Brain microvascular endothelial cell (primary cell): ENCODE data around the gene ZCCHC24.

ENCODE experiments used
- DNase-seq: peaks from one replicate; pipeline ENCODE4 v3.0.0-alpha.2; 2020
- H3K27ac ChIP-seq: fragments of 250-450 bp; sonication (Bioruptor Pico); 2 replicates; pipeline ENCODE4 v1.5.1; 2020; ENCODE audit warnings: mild to moderate bottlenecking, moderate library complexity
- H3K27me3 ChIP-seq: fragments of 250-450 bp; sonication (Bioruptor Pico); replicated peaks from 2 replicates; pipeline ENCODE4 v1.5.1; 2020; ENCODE audit warnings: mild to moderate bottlenecking
- H3K36me3 ChIP-seq: fragments of 250-450 bp; sonication (Bioruptor Pico); replicated peaks from 2 replicates; pipeline ENCODE4 v1.5.1; 2020; ENCODE audit warnings: mild to moderate bottlenecking
- H3K4me3 ChIP-seq: 2 replicates; pipeline ENCODE4 v1.5.1; 2011; ENCODE audit warnings: low read depth, mild to moderate bottlenecking, control low read depth, low read length, moderate library complexity
- in situ Hi-C: cut with HindIII; loops from 2 replicates; pipeline ENCODE4 v1.10.0; 2017; ENCODE audit warnings: low sequenced_read_pairs, low pct_ligation_motif_present
- TF ChIP-seq, protein P1 (sequence below): IDR thresholded peaks from 2 replicates; pipeline ENCODE4 v1.5.1; 2011; ENCODE audit warnings: low read depth, mild to moderate bottlenecking, moderate library complexity, low read length, control low read depth, inconsistent platforms; ENCODE audit errors: missing control alignments

ZCCHC24 gene

DNA sequence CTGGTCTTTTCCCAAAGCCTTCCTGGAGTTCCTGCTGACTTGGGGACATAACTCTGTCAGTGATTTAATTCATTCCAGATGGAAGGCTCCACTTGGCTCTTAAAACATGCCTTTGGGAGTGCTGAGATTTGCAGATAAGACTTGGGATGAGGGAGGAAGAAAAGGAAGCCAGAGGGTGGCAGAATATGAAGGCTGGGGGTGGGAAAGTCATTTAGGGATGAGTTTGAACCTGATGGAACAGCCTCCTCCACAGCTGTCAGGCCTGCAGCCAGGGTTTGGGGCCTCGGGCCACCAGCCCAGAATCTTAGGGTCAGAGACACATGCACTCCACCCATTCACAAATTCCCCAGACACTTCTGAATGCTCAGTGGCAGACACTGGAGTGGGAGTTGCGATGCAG, 38.5 kb upstream of the ZCCHC24 start:
- no peak for DNase-seq
- in situ Hi-C loops = no loop called here
- H3K27me3 ChIP-seq = no peaks in the 10 kb centered on the region
- H3K4me3 ChIP-seq = no peak overlapping the region
- H3K36me3 ChIP-seq = no peaks in the 10 kb centered on the region
- TF ChIP-seq, protein P1, sequence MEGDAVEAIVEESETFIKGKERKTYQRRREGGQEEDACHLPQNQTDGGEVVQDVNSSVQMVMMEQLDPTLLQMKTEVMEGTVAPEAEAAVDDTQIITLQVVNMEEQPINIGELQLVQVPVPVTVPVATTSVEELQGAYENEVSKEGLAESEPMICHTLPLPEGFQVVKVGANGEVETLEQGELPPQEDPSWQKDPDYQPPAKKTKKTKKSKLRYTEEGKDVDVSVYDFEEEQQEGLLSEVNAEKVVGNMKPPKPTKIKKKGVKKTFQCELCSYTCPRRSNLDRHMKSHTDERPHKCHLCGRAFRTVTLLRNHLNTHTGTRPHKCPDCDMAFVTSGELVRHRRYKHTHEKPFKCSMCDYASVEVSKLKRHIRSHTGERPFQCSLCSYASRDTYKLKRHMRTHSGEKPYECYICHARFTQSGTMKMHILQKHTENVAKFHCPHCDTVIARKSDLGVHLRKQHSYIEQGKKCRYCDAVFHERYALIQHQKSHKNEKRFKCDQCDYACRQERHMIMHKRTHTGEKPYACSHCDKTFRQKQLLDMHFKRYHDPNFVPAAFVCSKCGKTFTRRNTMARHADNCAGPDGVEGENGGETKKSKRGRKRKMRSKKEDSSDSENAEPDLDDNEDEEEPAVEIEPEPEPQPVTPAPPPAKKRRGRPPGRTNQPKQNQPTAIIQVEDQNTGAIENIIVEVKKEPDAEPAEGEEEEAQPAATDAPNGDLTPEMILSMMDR = no peak
- H3K27ac ChIP-seq = no peak overlapping the region

DNA sequence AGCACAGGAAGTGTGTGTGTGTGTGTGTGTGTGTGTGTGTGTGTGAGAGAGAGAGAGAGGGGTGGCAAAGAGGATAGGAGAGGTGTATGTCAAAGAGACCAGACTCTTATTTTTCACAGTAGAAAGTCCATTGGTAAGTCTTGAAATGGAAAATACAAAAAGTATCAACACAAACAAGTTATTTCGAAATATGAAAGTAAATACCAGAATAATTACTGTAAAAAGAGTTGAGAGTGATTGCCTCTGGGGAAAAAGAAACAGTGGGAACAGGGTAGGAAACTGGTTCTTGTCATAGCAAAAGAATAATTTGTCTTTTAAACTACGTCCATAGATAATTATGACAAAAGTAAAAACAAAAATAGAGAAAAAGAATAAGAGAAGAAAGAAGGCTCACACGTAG, 37.9 kb upstream of the ZCCHC24 start:
- in situ Hi-C loops = no loop called here
- no peak overlapping the region for H3K4me3 ChIP-seq
- H3K27me3 ChIP-seq = no peaks in the 10 kb centered on the region
- no peaks in the 10 kb centered on the region for H3K36me3 ChIP-seq
- no peak overlapping the region for H3K27ac ChIP-seq
- no peak for DNase-seq
- TF ChIP-seq, protein P1 = no peak

DNA sequence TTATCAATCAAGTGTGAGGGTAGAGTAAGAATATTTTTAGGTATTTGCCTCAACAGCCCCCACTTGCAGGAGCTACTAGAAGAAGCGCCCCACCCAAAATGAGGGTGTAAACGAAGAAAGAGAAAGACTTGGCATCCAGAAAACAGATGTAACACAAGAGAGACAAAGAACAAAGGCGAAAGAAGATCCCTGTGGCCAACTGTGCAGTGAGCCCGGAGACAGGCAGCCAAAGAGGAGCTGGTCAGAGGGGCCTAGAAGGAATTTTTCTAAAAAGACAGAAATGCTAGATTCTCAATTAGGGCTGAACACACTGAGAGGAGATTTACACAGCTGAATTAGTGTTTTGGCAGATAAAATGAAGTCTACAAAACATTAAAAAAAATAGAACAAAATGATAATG, 37.3 kb upstream of the ZCCHC24 start:
- no peak for DNase-seq
- in situ Hi-C loops = no loop called here

DNA sequence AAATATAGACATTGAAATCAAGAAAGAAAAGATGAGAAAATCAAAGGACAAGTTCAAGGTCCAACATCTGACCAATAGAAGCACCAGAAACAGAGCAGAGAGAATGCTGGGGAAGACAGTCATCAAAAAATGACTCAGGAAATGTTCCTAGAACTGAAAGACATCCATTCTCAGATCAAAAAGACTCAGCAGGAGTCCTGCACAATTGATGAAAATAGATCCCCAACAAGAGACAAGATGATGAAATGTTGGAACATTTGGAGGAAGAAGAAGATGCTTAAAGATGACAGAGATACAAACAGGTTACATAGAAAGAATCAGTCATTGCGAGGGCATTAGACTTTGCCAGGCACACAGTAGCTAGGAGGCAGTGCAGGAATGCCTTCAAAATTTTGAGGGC, 36.9 kb upstream of the ZCCHC24 start:
- in situ Hi-C loops = no loop called here
- Histone ChIP-seq H3K4me3 (no peak overlapping the region), H3K27me3 (no peaks in the 10 kb centered on the region), H3K27ac (no peak overlapping the region), H3K36me3 (no peaks in the 10 kb centered on the region)
- no peak for DNase-seq
- TF ChIP-seq, protein P1 = no peak

More for the DNA sequence above, 37.3 kb upstream of the ZCCHC24 start:
- no peak overlapping the region for H3K4me3 ChIP-seq
- H3K36me3 ChIP-seq = no peaks in the 10 kb centered on the region
- TF ChIP-seq, protein P1 = no peak
- H3K27me3 ChIP-seq = no peaks in the 10 kb centered on the region
- H3K27ac ChIP-seq = no peak overlapping the region

DNA sequence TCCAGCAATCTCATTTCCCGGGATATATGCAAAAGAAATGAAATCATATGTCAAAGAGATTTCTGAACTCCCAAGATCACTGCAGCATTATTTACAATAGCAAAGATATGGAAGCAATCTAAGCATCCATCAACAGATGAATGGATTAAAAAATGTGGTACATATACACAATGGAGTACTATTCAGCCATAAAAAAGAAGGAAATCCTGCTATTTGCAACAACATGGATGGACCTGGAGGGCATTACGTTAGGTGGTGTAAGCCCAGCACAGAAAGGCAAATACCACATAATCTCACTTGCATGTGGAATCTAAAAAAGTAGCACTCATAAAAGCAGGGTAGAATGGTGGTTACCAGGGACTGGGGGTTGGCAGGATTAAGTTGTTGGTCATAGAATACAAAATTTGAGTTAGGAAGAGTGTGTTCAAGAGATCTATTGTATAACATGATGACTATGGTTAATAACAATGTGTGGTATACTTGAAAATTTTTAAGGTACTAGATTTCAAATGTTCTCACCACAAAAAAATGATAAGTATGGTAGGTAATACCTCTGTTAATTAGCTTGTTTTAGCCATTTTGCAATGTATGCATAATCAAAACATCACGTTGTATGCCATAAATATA, 34.0 kb upstream of the ZCCHC24 start:
- no peak for DNase-seq
- TF ChIP-seq, protein P1 = no peak
- H3K27me3 ChIP-seq = no peaks in the 10 kb centered on the region
- in situ Hi-C loops = loop anchor here (10.0 kb wide), 1 partner anchor 105 kb away; no protein-coding TSS in a partner anchor
- H3K27ac ChIP-seq = no peak overlapping the region
- H3K4me3 ChIP-seq = no peak overlapping the region
- H3K36me3 ChIP-seq = no peaks in the 10 kb centered on the region

DNA sequence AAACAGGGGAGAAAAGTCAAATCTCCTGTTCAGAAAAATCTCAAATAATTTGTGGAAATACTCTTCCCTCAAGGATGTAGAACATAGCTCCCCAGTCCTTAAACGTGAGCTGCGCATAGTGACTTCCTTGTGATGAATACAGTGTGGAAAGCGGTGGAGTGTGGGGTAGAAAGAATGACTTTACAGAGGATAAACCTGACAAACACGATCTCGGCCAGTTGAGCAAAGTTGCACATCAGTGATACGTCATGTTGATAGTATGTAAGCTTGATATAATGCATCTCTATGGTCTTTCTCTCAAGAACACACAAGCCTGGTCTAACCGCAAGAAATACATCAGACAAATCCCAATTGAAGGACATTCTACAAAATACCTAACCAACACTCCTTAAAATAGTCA, 32.0 kb upstream of the ZCCHC24 start:
- Histone ChIP-seq H3K27ac (no peak overlapping the region), H3K36me3 (no peaks in the 10 kb centered on the region), H3K27me3 (no peaks in the 10 kb centered on the region), H3K4me3 (no peak overlapping the region)
- in situ Hi-C loops = loop anchor here (10.0 kb wide), 1 partner anchor 103 kb away; no protein-coding TSS in a partner anchor
- TF ChIP-seq, protein P1 = no peak
- no peak for DNase-seq
